ENCODE measurements around the gene RUSC2.
A peak's percentile ranks its signal among the peaks of the same experiment; 100 is the strongest.
"Not testable (repeated sequence)": the region's sequence is repeated elsewhere in the genome, so short reads cannot be mapped to it uniquely, and the experiment has no call there.

Gene RUSC2

DNA sequence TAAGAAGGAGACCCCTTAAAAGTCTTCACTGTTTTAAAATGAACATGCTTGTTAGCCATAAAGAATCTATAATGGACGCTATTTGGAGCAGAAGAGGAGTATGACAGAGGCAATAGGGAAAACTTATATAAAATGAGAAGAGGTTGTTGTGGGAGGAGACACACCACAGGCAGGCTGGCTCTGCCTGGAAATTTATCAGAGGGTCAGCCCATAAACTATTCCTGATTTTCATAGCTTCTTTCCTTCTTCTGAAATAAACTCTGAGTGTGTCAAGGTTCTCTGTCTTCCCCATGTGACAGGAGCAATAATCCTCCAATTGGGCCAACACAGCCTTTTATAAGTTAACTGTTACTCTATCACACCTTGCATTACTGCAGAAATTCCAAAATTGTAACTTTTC lies 19.6 kb upstream of the RUSC2 start:
- TF ChIP-seq, protein P1, sequence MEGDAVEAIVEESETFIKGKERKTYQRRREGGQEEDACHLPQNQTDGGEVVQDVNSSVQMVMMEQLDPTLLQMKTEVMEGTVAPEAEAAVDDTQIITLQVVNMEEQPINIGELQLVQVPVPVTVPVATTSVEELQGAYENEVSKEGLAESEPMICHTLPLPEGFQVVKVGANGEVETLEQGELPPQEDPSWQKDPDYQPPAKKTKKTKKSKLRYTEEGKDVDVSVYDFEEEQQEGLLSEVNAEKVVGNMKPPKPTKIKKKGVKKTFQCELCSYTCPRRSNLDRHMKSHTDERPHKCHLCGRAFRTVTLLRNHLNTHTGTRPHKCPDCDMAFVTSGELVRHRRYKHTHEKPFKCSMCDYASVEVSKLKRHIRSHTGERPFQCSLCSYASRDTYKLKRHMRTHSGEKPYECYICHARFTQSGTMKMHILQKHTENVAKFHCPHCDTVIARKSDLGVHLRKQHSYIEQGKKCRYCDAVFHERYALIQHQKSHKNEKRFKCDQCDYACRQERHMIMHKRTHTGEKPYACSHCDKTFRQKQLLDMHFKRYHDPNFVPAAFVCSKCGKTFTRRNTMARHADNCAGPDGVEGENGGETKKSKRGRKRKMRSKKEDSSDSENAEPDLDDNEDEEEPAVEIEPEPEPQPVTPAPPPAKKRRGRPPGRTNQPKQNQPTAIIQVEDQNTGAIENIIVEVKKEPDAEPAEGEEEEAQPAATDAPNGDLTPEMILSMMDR (IDR thresholded peaks at IDR 0.05; ENCODE audit: borderline replicate concordance, insufficient read depth, low read depth, low read length), result no peak
- no peak overlapping the region for H3K4me3 ChIP-seq (ENCODE audit: low read depth, low read length)

DNA sequence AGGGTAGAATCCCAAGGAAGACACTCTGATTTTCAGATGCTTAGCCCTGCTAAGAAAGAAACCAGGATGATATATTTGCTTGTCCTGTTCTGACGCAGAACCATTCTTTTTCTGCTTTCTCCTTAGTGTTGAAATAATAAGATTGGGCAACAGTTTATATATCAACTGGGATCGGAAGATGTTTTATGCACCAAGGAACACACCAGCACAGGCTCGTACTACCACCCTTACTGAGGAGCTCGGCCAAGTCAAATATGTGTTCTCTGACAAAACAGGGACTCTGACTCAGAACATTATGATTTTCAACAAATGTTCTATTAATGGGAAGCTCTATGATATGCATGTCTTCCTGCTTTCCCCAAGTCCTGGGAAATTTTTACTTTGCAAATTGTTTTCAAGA lies 19.0 kb upstream of the RUSC2 start:
- TF ChIP-seq, protein P1 (IDR thresholded peaks at IDR 0.05; ENCODE audit: borderline replicate concordance, insufficient read depth, low read depth, low read length), result no peak
- no peak overlapping the region for H3K4me3 ChIP-seq (ENCODE audit: low read depth, low read length)

DNA sequence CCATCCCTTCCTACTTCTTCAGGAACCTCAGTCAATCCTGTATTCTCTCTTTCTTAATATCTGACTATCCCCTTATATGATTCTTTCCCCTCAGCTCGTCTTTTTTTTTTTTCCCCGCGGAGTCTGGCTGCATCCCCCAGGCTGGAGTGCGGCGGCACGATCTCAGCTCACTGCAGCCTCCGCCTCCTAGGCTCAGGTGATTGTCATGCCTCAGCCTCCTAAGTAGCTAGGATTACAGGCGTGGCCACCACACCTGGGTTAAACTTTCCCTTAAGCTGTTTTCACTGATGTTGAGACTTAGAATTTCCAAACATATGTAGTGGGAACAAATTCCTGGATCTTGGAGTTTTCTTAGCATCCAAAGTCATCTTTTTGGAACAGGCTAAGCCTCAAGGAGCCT lies 13.3 kb upstream of the RUSC2 start:
- TF ChIP-seq, protein P1 (IDR thresholded peaks at IDR 0.05; ENCODE audit: borderline replicate concordance, insufficient read depth, low read depth, low read length), result no peak
- H3K4me3 ChIP-seq (ENCODE audit: low read depth, low read length), result no peak overlapping the region

DNA sequence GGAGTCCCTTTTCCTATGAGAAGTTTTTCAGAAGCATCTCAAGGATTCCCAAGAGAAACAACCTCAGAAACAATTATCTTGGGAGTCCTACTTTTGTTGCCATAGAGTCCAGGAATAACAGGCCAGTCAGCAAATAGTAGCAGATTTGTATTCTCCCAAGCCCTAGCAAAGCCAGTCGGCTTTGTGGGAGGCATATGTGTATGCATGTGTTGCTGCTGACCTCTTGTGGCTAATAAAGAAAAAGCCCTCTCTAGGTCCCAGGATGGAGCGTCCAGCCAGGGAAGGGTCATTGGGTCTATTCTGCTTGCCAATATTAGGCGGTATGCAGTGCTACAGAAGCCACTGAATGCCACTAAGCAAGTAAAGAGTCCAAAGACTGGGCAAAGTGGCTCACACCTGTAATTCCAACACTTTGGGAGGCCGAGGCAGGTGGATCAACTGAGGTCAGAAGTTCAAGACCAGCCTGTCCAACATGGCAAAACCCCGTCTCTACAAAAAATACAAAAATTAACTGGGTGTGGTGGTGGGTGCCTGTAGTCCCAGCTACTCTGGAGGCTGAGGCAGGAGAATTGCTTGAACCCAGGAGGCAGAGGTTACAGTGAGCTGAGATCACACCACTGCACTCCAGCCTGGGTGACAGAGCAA lies 12.6 kb upstream of the RUSC2 start:
- TF ChIP-seq, protein P1 (IDR thresholded peaks at IDR 0.05; ENCODE audit: borderline replicate concordance, insufficient read depth, low read depth, low read length), result peak; percentile 75
- not testable (repeated sequence) for H3K4me3 ChIP-seq (ENCODE audit: low read depth, low read length)

DNA sequence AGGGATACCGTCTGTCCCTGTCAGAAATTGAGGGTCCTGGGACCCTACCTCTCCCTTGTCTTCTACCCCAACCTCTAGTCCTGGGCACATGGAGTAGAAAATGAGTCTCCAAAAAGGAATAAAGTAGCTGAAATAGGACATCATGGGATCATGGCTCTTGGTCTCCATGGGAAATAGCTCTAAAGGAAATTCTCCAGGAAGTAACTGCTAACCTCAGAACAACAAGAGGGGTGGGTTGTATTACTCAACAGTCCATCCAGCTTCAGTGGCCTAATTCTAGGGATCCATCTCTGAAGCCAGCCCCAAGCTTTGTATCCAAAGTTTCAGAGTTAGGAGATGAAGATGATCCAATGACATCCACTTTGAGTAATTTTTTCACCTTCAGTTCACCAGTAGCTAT lies 11.0 kb upstream of the RUSC2 start:
- TF ChIP-seq, protein P1 (IDR thresholded peaks at IDR 0.05; ENCODE audit: borderline replicate concordance, insufficient read depth, low read depth, low read length), result no peak
- H3K4me3 ChIP-seq (ENCODE audit: low read depth, low read length), result no peak overlapping the region

DNA sequence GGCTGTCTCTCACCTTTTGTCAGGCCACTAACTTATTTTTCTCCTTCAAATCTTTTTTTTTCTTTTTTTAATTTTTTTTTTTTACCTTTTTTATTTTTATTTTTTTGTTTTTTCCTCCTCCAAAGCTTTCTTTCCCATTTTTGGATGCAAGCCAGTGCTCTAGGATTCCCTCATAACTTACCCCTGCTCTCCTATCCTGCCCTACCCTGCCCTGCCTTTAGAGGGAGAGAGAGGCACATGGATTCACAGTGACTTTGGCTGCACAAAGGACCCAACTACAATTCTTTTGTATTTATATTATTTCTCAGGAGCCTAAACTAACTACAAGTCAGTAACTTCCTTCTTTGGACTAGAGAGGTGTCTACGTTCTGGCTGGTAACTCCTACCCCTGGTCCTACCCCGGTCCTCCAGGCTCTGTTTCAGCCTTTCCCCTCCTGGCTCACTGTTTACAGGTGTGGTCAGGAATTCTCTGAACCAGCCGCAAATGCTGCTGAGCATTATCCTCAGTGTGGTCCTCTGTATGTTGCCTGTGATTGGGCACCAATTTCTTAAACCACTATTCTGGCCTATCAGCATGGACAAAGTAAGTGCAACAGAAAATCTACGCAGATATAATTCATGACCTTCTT lies 8.4 kb upstream of the RUSC2 start:
- TF ChIP-seq, protein P1 (IDR thresholded peaks at IDR 0.05; ENCODE audit: borderline replicate concordance, insufficient read depth, low read depth, low read length), result peak; percentile 68
- H3K4me3 ChIP-seq (ENCODE audit: low read depth, low read length), result no peak overlapping the region

- no peak overlapping the region for H3K4me3 ChIP-seq (ENCODE audit: low read depth, low read length)
- TF ChIP-seq, protein P1 (IDR thresholded peaks at IDR 0.05; ENCODE audit: borderline replicate concordance, insufficient read depth, low read depth, low read length), result no peak
Observed at GRCh38 chr9:35482071-35482470, 7.8 kb upstream of the RUSC2 start.
